ENCODE data around the gene E2F8. TPM values are rescaled to one million over a fixed set of nuclear protein-coding genes. Genes with fewer than 3 reads are reported as not detected.

E2F8 gene
- polyA plus RNA-seq, 3 donors, result not detected

DNA sequence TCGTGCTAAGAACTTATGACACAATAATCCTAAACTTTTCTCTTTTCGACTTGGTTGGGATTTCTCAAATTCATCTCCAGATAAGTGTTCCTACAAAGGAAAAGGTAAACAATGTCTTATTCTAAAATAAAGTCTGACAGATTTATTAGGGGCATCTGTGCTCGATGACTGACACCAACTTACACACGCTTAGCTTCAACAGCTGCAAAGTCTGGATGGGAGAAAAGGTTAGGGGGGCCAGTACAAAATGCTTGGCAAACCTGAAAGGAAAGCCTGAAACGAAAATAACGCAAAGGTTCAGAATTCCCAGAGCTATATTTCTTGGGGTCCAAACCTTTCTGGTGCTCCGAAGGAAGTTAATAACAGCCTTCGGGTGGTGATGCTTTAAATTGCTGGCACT is 3.4 kb downstream of the E2F8 start:
- Mint-ChIP-seq H3K4me1 (peaks cover 26% of the 10 kb centered on the region), H3K9me3 (peaks cover 0 to 2% (median 0%) of the 10 kb centered on the region in 7 donors), H3K36me3 (peaks cover 29 to 51% of the 10 kb centered on the region in 2 donors), H3K27me3 (ENCODE audit: low read depth in 3 of 3) (peaks cover 3 to 6% (median 4%) of the 10 kb centered on the region in 3 donors), H3K4me3 (no peak overlapping the region), H3K27ac (peak overlapping the region in 1 of 7 donors; percentile 27)
- intact Hi-C loops (cut with micrococcal nuclease), result no loop called here
- H3K4me2 ChIP-seq (replicated peaks; ENCODE audit: extremely low read depth, low read length, poor library complexity, severe bottlenecking), result no peak overlapping the region
- no peak overlapping the region for H3K9ac ChIP-seq (ENCODE audit: insufficient read depth, low read length, poor library complexity, severe bottlenecking)
- WGBS (ENCODE audit: insufficient coverage), result 100% methylated on average over 4 of the region's 8 CpGs
- peaks cover 21 to 47% of the 10 kb centered on the region in 2 donors for H3K36me3 ChIP-seq (replicated peaks in 1 of 2; ENCODE audit: control insufficient read depth in 1 of 2, insufficient read depth in 2 of 2, low read length in 2 of 2)
- no peak overlapping the region for H3K27ac ChIP-seq (ENCODE audit: low read depth in 1 of 2, low read length in 2 of 2)
- no peaks in the 10 kb centered on the region for H4K20me1 ChIP-seq (ENCODE audit: insufficient read depth, low read length)
- no peak for DNase-seq
- peaks cover 0 to 6% of the 10 kb centered on the region in 2 donors for H3K27me3 ChIP-seq (ENCODE audit: control insufficient read depth in 2 of 2, insufficient read depth in 2 of 2, low read length in 2 of 2)
- TF ChIP-seq, protein P1, sequence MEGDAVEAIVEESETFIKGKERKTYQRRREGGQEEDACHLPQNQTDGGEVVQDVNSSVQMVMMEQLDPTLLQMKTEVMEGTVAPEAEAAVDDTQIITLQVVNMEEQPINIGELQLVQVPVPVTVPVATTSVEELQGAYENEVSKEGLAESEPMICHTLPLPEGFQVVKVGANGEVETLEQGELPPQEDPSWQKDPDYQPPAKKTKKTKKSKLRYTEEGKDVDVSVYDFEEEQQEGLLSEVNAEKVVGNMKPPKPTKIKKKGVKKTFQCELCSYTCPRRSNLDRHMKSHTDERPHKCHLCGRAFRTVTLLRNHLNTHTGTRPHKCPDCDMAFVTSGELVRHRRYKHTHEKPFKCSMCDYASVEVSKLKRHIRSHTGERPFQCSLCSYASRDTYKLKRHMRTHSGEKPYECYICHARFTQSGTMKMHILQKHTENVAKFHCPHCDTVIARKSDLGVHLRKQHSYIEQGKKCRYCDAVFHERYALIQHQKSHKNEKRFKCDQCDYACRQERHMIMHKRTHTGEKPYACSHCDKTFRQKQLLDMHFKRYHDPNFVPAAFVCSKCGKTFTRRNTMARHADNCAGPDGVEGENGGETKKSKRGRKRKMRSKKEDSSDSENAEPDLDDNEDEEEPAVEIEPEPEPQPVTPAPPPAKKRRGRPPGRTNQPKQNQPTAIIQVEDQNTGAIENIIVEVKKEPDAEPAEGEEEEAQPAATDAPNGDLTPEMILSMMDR (IDR thresholded peaks at IDR 0.05), result no peak
- H3K9me3 ChIP-seq (replicated peaks in 1 of 2; ENCODE audit: control insufficient read depth in 1 of 2, insufficient read depth in 1 of 2, low read length in 2 of 2), result no peaks in the 10 kb centered on the region
- H2AFZ ChIP-seq (ENCODE audit: insufficient read depth, low read depth, low read length, poor library complexity, severe bottlenecking), result no peak overlapping the region
- H3K79me2 ChIP-seq (ENCODE audit: insufficient read depth, low read length), result peaks cover 39% of the 10 kb centered on the region
- H3K4me3 ChIP-seq (replicated peaks in 1 of 3; ENCODE audit: low read depth in 2 of 3, low read length in 3 of 3), result no peak overlapping the region
- peaks cover 18 to 20% of the 10 kb centered on the region in 2 donors for H3K4me1 ChIP-seq (ENCODE audit: control insufficient read depth in 1 of 2, insufficient read depth in 2 of 2, low read length in 2 of 2)

DNA sequence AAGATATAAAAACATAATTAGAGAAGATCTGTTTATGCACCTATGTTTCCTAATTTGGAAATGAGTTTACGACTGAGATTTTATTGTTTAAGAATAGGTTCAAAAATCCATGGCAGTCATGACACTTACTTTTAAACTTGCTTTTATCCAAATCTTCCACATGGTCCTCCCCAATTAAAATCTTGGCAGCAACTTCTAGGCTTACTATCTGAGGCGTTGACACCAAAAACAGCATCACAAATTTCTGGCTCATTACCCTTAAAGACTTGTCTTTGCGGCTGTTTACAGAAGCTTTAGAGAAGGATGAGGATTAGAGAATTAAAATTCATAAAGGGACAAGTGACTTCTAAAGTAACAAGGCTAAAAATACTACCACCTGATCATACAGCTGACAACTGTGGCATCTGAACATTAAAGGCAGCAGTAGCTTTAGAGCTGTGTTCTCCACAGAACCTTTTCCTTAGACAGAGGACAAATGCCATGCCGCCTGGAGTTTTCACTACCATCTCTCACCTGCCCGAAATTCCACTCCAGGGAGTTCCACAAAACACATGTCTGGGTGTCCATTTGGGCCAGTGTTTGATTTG is 6.4 kb downstream of the E2F8 start:
- H3K4me3 Mint-ChIP-seq, result no peak overlapping the region
- H3K9me3 Mint-ChIP-seq, result no peaks in the 10 kb centered on the region

More for the DNA sequence above, 6.4 kb downstream of the E2F8 start:
- Histone ChIP-seq H4K20me1 (ENCODE audit: insufficient read depth, low read length) (no peaks in the 10 kb centered on the region), H3K9ac (ENCODE audit: insufficient read depth, low read length, poor library complexity, severe bottlenecking) (no peak overlapping the region), H3K4me3 (replicated peaks in 1 of 3; ENCODE audit: low read depth in 2 of 3, low read length in 3 of 3) (no peak overlapping the region), H3K9me3 (replicated peaks in 1 of 2; ENCODE audit: control insufficient read depth in 1 of 2, insufficient read depth in 1 of 2, low read length in 2 of 2) (no peaks in the 10 kb centered on the region), H3K27me3 (ENCODE audit: control insufficient read depth in 2 of 2, insufficient read depth in 2 of 2, low read length in 2 of 2) (no peaks in the 10 kb centered on the region), H2AFZ (ENCODE audit: insufficient read depth, low read depth, low read length, poor library complexity, severe bottlenecking) (no peak overlapping the region), H3K79me2 (ENCODE audit: insufficient read depth, low read length) (peaks cover 24% of the 10 kb centered on the region), H3K4me1 (ENCODE audit: control insufficient read depth in 1 of 2, insufficient read depth in 2 of 2, low read length in 2 of 2) (no peaks in the 10 kb centered on the region), H3K36me3 (replicated peaks in 1 of 2; ENCODE audit: control insufficient read depth in 1 of 2, insufficient read depth in 2 of 2, low read length in 2 of 2) (peaks cover 43 to 77% of the 10 kb centered on the region in 2 donors), H3K27ac (ENCODE audit: low read depth in 1 of 2, low read length in 2 of 2) (no peak overlapping the region), H3K4me2 (replicated peaks; ENCODE audit: extremely low read depth, low read length, poor library complexity, severe bottlenecking) (no peak overlapping the region)
- intact Hi-C loops (cut with micrococcal nuclease), result no loop called here
- H3K4me1 Mint-ChIP-seq, result peaks cover 10% of the 10 kb centered on the region
- TF ChIP-seq, protein P1 (IDR thresholded peaks at IDR 0.05), result no peak
- H3K27ac Mint-ChIP-seq, result peak overlapping the region in 1 of 7 donors; percentile 52
- no peak for DNase-seq
- H3K36me3 Mint-ChIP-seq, result peaks cover 51 to 80% of the 10 kb centered on the region in 2 donors
- H3K27me3 Mint-ChIP-seq (ENCODE audit: low read depth in 3 of 3), result no peaks in the 10 kb centered on the region
- no CpG with 5 or more reads among the region's 5 CpGs for WGBS (ENCODE audit: insufficient coverage)
